Stimulated activated CD4-positive, alpha-beta T cell treated with anti-CD3 and anti-CD28 coated beads, Interleukin-12 subunit alpha, Interleukin-12 subunit beta, amount 100 ng/mL, for 48 hours (primary cell): ENCODE data around the gene CFAP61.

ENCODE experiments used
- DNase-seq, 3 donors: peaks; one replicate each; pipeline ENCODE4 v3.0.0-alpha.2; 2020; ENCODE audit warnings: low read depth in 2 of 3, low spot score in 1 of 3

CFAP61 gene

DNA sequence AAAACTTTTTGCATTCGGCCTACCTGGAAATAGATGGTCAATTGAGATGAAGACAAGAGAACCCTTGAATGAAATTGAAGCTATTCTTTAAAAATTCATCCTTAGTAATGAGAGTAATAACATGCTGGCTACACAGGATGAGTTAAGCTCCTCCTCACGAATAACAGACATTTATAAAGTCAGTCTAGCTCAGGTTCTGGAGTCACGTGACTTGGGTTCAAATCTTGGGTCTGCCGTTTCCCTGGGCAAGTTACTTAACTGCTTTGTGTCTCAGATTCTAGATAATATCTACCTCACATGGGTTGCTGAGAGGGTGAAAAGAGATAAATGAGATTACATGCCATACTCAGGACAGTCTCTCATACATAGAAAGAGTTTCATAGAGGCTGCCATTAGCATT, 214.2 kb downstream of the CFAP61 start:
- DNase-seq, result no peak

DNA sequence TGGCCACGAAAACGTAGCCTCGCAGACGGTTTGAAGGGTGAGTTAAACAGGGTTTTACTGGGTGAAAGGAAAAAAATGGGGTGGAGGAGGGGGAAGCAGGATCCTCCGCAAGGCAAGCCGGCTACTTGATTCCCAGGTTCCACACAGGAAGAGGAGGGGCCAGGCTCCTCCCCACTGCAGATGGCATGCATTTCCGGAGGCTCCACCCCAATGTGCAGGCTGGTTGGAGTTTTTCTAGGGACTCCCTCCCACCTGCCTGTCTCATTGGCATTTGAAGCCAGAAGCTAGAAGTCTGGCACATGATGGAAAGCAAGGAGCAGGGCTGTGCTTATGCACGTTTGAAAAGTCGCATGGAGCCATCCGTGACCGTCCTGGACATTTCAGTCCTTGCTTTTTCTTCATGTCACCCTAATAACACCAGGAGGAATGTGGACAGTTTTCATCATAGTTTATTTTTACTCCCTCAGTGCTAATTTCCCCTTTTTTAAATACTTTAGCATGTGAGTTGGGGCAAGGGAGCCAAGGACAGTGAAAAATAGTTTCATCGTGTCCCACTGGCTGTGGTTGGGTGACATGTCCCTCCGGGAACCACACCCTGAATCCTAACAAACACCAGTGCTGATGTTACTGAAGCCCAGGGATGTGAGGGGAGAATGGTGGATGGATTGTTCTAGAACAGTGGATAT, 215.5 kb downstream of the CFAP61 start:
- no peak for DNase-seq

DNA sequence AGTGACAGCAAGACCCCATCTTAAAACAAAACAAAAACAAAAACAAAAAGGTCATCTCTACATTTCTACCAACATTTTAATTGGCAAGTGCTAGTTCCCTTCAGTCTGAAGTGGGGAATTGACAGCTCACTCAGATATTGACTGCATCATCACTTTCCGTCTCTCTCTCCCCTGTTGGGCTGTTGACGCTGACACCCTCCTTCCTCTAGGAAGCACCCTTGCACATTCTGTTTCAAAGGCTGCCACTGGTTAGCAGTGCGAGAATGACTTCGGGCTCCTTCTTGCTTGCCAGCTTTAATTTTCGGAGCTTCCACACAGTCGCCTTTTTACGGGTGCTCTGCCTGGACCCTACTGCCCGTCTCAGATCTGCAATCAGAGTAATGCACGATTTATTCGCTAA, 218.9 kb downstream of the CFAP61 start:
- no peak for DNase-seq

DNA sequence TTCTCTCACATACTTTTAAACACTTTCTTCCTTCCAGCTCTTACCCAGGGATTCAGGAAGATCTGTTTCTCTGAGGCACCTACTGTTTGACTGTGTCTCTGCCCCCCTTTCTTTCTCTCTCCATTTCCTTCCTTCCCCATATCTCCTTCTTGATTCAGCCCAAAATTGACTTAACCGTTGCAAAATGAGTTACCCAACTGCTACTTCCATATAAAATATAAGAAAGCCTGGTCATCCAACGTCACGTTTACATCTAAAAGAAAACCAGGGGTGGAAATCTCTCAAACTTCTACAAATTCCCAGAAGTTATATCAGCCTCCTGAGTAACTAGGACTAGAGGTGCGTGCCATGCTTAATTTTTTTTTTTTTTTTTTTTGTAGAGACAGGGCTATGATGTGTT, 220.4 kb downstream of the CFAP61 start:
- no peak for DNase-seq

DNA sequence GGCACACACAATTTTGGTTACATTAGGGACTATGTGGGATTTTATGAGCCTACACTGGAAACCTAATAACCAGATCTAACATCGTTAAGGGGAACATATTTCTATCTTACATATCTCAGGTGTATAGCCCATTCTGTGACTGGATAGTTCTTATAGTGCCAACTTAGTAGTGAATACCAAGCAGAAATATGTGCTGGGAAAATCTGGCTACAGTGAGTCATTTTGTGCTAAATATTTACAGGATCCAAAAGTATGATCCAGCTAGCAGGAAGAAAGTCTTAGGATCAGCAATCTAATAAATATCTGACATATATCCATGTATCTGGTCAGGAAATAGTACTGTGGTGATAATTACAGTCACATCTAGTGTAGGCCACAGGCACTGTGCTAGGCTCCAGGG, 221.0 kb downstream of the CFAP61 start:
- no peak for DNase-seq

DNA sequence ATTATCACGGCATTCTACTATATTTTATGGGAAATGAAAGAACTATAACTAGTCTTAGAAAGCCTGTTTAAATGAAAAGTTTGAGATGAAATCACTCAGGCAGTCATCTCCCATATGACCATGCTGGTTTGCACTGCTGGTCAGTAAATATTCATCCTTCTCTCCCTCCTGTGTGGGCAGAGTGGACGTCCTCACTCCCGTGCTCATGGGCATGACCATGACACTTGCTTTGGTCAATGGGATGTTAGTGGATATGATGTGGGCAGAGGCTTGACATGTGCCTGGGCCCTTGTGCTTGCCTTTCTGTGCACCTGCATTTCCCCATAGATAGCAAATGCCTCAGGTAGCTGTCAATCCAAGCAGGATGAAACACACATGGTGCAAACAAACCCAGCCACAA, 222.5 kb downstream of the CFAP61 start:
- DNase-seq, result no peak

DNA sequence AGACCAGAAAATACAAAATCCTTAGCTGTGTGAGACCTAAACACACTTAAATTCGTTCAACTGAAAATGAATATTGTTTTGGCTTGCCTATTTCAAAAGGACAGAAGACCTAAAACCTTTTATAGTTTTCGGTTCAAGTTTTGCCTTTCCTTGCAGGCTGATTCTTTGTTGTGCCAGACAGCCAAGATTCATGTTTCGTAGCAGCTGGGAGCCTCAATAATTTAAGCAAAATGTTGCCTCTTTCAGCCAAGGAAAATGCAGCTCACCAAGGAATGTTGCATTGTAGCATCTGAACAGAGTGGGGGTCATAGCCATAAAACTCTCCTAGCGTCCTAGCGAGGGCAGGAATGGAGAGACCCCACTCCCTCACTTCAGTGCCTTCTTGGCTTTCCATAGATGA, 223.3 kb downstream of the CFAP61 start:
- DNase-seq, result no peak

DNA sequence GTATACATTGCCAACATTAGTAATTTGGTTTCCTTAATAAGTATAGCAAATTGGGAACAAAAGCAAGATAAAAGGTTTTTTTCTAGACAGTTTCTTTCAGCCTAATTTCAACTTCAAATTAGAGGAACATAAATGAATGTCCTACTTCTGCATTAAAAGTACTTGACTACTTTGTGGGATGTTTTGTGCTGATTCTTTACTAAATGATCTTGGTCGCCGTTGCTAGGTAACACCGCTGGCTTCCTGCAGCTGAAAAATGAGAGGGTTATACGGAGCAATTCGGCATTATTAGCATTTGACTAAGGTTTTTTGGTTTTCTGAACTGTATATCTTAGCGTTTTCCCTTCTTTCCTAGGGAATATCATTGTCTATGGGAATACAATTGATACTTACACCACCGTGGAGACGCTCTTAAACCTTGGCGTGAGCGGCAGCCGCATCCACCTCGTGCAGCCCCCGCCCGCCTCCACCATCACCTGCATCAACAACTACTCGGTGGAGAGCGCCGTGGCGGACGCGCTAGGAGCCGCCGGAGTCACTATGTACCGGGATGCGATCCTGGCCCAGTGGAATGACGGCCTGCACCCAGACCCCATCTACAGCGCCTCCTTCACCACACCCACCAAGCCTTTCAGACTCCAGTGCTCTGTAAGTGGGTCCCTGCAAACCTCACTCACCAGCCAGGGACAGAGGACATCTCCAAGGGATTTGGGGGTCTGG, 224.6 kb downstream of the CFAP61 start:
- DNase-seq, result no peak

DNA sequence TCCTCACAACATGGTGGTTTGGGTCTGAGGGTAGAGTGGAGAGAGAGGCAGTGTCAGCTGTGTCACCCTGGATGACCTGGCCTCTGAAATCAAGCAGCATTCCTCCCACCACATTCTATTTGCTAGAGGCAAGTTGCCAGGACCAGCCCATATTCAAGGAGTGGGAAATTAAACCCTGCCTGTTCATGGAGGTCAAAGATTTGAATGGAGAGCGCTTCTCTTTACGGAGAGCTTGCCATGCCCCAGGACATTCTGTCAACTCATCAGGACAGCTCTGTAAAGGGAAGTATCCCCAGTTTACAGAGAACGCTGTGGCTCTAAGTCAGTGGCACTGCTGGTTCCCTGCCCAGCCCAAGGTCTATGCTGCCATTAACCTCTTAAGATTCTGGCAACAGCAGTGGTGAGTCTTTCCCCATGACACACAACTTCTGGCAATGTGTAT, 225.6 kb downstream of the CFAP61 start:
- DNase-seq, result no peak

DNA sequence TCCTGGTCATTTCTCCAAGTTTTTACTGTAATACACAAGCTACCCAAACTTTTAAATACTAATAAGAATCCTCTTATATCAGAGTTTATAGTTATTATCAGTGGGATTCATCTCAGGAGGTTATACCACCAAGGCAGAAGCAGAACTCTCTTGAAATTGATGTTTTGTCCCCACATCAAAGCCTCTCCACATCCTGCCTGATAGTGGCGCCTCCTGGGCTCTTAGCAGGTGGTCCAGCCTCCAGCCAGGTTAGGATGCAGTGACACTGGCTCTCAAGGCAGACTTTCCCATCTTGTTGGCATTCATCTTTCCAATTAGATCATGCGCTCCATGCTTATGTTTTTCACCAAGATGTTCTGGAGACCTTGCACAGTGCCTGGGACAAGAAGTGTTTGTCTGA, 233.7 kb downstream of the CFAP61 start:
- no peak for DNase-seq

DNA sequence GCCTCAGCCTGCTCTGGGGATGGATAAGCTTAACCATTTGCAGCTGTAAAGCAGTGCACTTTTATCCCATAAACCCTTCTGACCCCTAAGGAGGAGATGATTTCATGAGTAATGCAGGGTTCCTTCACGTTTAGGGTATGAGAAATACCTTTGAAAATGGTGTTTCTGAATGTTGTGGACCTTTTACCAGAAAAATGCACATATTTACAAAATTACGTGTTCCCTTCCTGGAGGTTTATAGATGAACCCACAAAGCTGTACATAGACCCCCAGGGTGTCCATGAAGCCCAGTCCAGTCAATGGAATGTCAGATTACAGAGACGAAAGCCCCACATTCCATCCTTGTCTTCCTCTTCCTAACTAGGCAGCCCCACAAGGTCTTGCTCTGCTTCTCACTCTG, 237.0 kb downstream of the CFAP61 start:
- DNase-seq, result no peak

DNA sequence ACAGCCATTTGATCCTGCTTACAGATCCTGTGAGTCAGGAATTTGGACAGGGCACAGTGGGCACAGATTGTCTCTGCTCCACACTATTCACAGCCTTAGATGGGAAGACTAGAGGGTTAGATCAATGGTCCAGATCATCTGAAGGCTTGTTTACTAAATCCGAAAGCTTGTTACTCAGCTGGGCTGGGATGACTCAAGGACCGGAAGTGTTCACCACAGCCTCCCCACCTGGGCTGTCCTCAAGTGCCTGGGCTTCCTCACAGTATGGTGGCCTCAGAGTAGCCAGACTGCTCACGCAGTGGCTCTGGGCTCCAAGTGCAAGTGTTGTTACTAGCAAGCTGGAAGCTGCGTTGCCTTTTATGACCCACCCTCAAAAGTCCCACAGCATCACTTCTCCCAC, 240.1 kb downstream of the CFAP61 start:
- no peak for DNase-seq

DNA sequence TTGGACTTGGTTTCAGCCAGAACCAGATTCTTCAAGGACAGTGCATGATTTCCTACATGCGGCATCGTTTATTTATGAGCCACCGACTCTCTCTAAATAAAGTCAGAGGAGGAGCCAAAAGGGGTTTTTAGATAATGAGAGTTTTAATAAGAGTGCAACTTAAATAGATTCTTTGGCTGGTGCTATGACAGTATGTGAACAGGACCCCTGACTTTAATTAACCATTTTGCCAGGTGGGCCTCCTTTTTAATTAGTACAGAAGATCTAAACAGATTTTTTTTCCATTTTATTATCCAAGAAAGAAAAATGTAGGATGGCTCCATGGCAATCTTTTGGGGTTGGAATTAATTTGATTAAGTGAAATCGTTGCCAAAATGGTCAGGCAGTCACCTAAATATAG, 240.8 kb downstream of the CFAP61 start:
- no peak for DNase-seq

DNA sequence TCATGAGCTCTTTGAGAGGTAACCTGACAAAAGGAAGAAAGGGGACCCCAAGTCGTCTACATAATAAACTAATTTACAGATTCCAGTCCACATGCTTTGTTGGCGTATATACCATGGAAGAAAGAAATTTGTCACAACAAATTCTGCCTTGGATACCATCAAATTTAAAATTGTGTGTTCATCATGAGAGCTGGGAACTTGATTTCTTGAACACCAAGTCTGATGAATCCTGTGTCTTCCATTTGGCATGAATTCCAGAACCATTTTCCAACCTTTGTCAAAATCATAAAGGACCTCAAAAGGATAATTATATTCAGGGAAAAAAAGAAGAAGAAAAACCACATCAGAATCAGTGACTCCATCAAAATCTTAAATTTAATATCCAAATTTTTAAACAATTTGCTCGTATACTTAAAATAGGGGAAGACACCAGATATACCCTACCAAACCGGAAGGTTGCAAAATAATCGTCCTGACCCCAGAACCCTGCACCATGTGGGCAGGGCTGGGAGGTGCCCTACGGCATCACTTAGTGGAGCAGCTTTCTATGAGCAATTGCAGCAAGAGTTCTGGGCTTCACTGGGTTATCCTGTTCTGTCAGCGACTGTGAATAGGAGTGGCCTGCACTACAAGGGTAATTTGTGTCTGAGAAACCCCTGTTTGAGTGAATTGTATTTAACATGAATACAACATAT, 241.5 kb downstream of the CFAP61 start:
- no peak for DNase-seq

DNA sequence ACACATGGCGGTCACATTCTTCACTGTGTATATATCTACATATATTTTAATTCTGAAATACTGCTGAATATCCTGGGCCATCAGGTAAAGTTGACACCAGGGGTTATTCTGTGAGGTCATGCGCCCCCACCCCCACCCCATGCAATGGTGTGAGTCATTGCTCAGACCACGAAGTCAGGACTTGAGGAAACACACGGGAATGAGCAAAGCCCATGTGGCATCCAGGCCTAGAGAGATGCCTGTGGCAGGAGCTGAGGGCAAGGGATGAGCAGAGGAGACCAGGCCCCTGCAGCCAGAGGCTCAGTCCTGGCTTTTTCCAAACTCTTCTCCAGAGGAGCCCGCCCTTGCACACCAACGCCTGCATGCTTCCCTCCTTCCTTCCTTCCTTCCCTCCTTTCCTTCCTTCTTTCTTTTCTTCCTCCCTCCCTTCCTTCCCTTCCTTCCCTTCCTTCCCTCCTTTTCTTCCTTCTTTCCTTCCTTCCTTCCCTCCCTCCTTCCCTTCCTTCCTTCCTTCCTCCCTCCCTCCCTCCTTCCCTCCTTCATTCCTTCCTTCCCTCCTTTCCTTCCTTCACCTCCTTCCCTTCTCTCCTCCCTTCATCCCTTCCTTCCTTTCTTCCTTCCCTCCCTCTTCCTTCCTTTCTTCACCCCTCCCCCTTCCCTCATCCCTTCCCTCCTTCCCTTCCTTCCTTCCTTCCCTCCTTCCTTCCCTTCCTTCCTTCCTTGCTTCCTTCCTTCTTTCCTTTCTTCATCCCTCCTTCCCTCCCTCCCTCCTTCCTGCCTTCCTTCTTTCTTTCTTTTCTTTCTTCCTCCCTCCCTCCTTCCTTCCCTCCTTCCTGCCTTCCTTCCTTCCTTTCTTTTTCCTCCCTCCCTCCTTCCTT, 243.5 kb downstream of the CFAP61 start:
- DNase-seq, result no peak

DNA sequence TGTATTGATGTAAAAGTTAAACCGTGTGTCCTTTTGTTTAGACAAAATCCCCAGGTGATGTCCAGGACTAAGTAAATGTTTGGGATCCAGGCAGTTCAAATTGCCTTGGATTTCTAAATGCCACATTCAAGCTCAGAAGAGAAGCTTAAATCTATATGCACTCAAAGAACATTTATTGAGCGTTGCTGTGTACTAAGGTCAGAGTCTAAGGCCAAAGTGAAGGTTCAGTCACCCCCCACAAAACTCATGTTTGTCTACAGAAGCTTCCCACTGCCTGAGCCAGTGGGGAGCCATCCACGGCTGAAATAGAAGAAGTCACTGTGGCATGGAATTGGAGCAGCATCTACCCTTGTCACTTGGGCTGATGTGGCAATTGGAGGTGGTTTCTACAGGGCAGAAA, 244.8 kb downstream of the CFAP61 start:
- no peak for DNase-seq

DNA sequence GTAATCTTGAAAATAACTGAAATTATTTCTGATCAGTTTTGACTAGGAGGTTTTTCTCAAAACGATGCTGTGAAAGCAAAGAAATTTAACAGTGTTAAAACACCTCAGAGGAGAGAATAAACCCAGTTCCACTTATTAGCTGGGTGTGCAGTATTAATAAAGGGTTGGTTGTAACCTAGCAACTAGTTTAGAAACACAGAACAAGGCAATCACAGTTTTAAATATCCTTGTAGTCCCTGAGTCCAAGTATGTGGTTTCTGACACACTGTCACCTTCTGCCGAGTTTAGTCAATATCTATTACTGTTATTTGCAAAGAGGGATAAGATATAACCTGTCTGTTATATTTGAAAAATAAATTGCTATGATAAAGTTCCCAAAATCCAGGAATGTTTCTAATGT, 245.4 kb downstream of the CFAP61 start:
- no peak for DNase-seq

DNA sequence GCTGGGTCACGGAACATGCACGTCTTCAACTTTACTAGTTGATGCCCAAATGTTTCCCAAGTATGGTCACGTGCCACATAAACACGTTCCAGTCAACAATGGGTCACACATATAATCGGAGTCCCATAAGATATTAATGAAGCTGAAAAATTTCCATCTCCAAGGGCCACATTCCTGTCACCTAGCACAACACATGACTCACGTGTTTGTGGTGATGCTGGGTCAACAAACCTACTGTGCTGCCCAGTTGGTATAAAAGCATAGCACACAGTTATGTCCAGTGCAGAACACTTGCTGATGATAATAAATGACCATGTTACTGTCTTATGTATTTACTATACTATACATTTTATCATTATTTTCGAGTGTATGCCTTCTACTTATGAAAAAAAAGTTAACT, 247.6 kb downstream of the CFAP61 start:
- no peak for DNase-seq

DNA sequence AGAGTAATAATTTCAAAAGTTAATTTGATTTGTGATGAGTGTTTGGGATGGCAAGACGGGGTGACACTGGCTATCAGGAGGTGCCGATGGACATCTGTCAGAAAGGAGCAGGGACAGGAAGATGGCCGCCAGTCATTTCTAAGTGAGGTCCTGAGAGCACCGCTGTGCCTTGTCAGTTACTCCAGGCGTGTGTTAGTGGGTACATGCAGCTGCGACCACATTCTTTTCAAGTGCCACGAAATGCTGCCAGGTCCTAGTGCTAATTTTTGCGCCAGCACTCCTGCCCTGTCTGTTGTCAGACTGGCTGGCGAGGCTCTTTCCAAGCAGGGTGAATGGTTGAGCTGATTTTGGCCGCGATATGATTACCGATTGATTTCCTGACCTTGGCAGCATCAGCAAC, 251.0 kb downstream of the CFAP61 start:
- no peak for DNase-seq

DNA sequence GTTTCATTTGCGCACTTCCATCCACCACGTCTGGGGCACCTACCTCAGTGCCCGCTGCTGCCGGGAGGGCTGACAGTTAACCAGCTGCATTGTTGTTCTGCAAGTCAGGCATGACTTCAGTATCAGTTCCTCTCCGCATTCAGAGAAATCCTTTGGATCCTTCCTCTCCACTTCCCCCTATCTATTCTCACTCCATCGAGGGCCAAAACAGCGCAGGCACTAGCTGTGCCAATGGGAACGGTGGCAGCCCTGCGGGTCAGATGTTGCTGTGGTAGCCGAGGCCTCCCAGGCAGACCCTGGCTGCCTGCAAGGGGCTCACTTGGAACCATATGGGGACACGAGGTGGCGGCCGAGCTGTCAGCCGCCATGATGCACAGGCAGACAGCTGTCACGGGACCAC, 251.4 kb downstream of the CFAP61 start:
- DNase-seq, result no peak

DNA sequence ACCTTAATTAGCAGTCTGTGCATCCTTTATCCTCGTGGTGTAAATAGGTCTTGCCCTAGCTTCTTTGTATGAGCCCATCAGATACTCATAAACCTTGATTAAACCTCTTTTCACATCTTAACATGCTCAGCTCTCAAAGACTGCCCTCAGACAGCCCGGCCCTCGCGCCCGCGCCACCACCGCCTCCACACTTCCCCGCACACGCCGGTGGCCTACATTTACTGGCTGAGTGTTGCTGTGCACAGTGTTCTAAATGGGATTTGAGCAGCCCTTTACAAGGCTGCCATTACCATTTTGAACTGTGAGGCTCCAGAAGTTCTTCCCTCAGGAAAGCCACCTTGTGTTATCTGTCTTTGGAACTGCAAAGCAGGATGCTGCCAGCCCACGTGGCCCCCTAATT, 252.6 kb downstream of the CFAP61 start:
- no peak for DNase-seq
